Neuronal stem cell (in vitro differentiated cells): ENCODE measurements around the gene MACF1.

Experiments
- DNase-seq: peaks from one replicate; pipeline ENCODE4 v3.0.0-alpha.2; 2013; ENCODE audit warnings: low spot score
- H2AFZ ChIP-seq: one replicate; pipeline ENCODE4 v1.6.1; 2013; ENCODE audit warnings: mild to moderate bottlenecking, low read length, inconsistent platforms
- H2AK5ac ChIP-seq: 2 replicates; pipeline ENCODE4 v1.6.1; 2013; ENCODE audit warnings: low read depth, mild to moderate bottlenecking, inconsistent platforms, low read length, moderate library complexity, mixed read lengths
- H2BK120ac ChIP-seq: 2 replicates; pipeline ENCODE4 v1.6.1; 2013; ENCODE audit warnings: low read depth, mild to moderate bottlenecking, inconsistent platforms, low read length, moderate library complexity, mixed read lengths
- H2BK12ac ChIP-seq: one replicate; pipeline ENCODE4 v1.6.1; 2013; ENCODE audit warnings: low read length, inconsistent platforms
- H2BK15ac ChIP-seq: 2 replicates; pipeline ENCODE4 v1.6.1; 2013; ENCODE audit warnings: mild to moderate bottlenecking, low read length, inconsistent platforms, mixed read lengths
- H2BK5ac ChIP-seq: one replicate; pipeline ENCODE4 v1.6.1; 2013; ENCODE audit warnings: inconsistent platforms, mild to moderate bottlenecking, low read length, moderate library complexity
- H3K14ac ChIP-seq: one replicate; pipeline ENCODE4 v1.6.1; 2013; ENCODE audit warnings: low read length, inconsistent platforms
- H3K18ac ChIP-seq: 2 replicates; pipeline ENCODE4 v1.6.1; 2013; ENCODE audit warnings: low read length, inconsistent platforms
- H3K23ac ChIP-seq: 2 replicates; pipeline ENCODE4 v1.6.1; 2013; ENCODE audit warnings: low read depth, mild to moderate bottlenecking, mixed read lengths, low read length, inconsistent platforms; ENCODE audit not compliant: poor library complexity
- H3K27ac ChIP-seq: replicated peaks from 3 replicates; pipeline ENCODE4 v1.5.1; 2013; ENCODE audit warnings: low read length, inconsistent platforms
- H3K27me3 ChIP-seq, 3 experiments: 2 replicates each; pipeline ENCODE4 v1.6.1; 2013; ENCODE audit warnings: low read length in 3 of 3, mild to moderate bottlenecking in 2 of 3, inconsistent platforms in 1 of 3, low read depth in 1 of 3, mixed read lengths in 1 of 3, moderate library complexity in 1 of 3; ENCODE audit not compliant: control insufficient read depth in 3 of 3, insufficient read depth in 3 of 3
- H3K36me3 ChIP-seq, 2 donors: replicated peaks in 1 of 2; 2 replicates each; pipeline ENCODE4 v1.6.1; 2013; ENCODE audit warnings: low read length in 2 of 2; ENCODE audit not compliant: control insufficient read depth in 2 of 2, insufficient read depth in 2 of 2
- H3K4ac ChIP-seq: 2 replicates; pipeline ENCODE4 v1.6.1; 2013; ENCODE audit warnings: inconsistent platforms, mild to moderate bottlenecking, low read length, moderate library complexity
- H3K4me1 ChIP-seq, 2 donors: 1 replicate in 1 of 2; 2 replicates in 1 of 2; pipeline ENCODE4 v1.6.1; 2013; ENCODE audit warnings: low read length in 2 of 2, low read depth in 1 of 2; ENCODE audit not compliant: control insufficient read depth in 2 of 2, insufficient read depth in 1 of 2
- H3K4me2 ChIP-seq: one replicate; pipeline ENCODE4 v1.6.1; 2013; ENCODE audit warnings: mild to moderate bottlenecking, low read length, inconsistent platforms; ENCODE audit not compliant: insufficient read depth, poor library complexity, severe bottlenecking
- H3K4me3 ChIP-seq, 2 donors: 2 replicates each; pipeline ENCODE4 v1.5.1; 2013; ENCODE audit warnings: low read length in 2 of 2, mild to moderate bottlenecking in 2 of 2, inconsistent platforms in 1 of 2, moderate library complexity in 1 of 2
- H3K79me1 ChIP-seq: one replicate; pipeline ENCODE4 v1.6.1; 2013; ENCODE audit warnings: low read depth, mild to moderate bottlenecking, inconsistent platforms, low read length, moderate library complexity
- H3K9ac ChIP-seq: one replicate; pipeline ENCODE4 v1.6.1; 2013; ENCODE audit warnings: mild to moderate bottlenecking, low read depth, low read length, inconsistent platforms; ENCODE audit not compliant: poor library complexity
- H3K9me3 ChIP-seq, 2 donors: replicated peaks in 1 of 2; 2 replicates each; pipeline versions ENCODE3 to v1.6.1; 2013; ENCODE audit warnings: low read length in 2 of 2, mild to moderate bottlenecking in 2 of 2, inconsistent platforms in 1 of 2, low read depth in 1 of 2, mixed read lengths in 1 of 2, moderate library complexity in 1 of 2; ENCODE audit not compliant: control insufficient read depth in 2 of 2, insufficient read depth in 1 of 2
- H4K8ac ChIP-seq: one replicate; pipeline ENCODE4 v1.6.1; 2013; ENCODE audit warnings: low read depth, mild to moderate bottlenecking, inconsistent platforms, low read length, moderate library complexity
- H4K91ac ChIP-seq: one replicate; pipeline ENCODE4 v1.6.1; 2013; ENCODE audit warnings: low read length, low read depth, mild to moderate bottlenecking, inconsistent platforms; ENCODE audit not compliant: poor library complexity
- WGBS, 2 donors: extraction: QIAGEN DNeasy Blood & Tissue Kit; methylation state at CpG; one replicate each; pipeline ENCODE4 v1.1.7; 2013; ENCODE audit warnings: missing lambda C conversion rate in 2 of 2, mixed read lengths in 1 of 2; ENCODE audit not compliant: insufficient read length in 2 of 2, insufficient replicate concordance in 1 of 2; ENCODE audit errors: extremely low coverage in 2 of 2; 5-methylcytosine and 5-hydroxymethylcytosine counted together

The MACF1 gene

GRCh38 chr1:39212499-39212898 lies 8.0 kb downstream of the MACF1 start:
- no peak overlapping the region for H4K8ac ChIP-seq
- no peaks in the 10 kb centered on the region for H3K27me3 ChIP-seq
- no peak overlapping the region for H4K91ac ChIP-seq
- no peak overlapping the region for H3K18ac ChIP-seq
- no peak overlapping the region for H2BK5ac ChIP-seq
- H2AK5ac ChIP-seq: no peak overlapping the region
- no peak overlapping the region for H2BK120ac ChIP-seq
- no peaks in the 10 kb centered on the region for H3K9me3 ChIP-seq
- H3K79me1 ChIP-seq: peaks cover 4% of the 10 kb centered on the region
- no peak overlapping the region for H3K9ac ChIP-seq
- no peak overlapping the region for H3K4me3 ChIP-seq
- H3K36me3 ChIP-seq: peaks cover 0 to 9% of the 10 kb centered on the region in 2 donors
- H2BK15ac ChIP-seq: no peak overlapping the region
- H3K4me2 ChIP-seq: no peak overlapping the region
- WGBS, 2 donors: no CpG with 5 or more reads among the region's 8 CpGs
- no peak for DNase-seq
- H3K4me1 ChIP-seq: peaks cover 21 to 23% of the 10 kb centered on the region in 2 donors
- H3K4ac ChIP-seq: no peak overlapping the region
- peak overlapping the region; percentile 49 for H3K27ac ChIP-seq
- H2BK12ac ChIP-seq: no peak overlapping the region
- no peak overlapping the region for H2AFZ ChIP-seq
- no peak overlapping the region for H3K23ac ChIP-seq
- H3K14ac ChIP-seq: no peak overlapping the region

- Histone ChIP-seq H3K27ac (peak overlapping the region; percentile 90), H2BK12ac (no peak overlapping the region), H3K9ac (no peak overlapping the region), H2BK120ac (no peak overlapping the region), H3K36me3 (peaks cover 0 to 5% of the 10 kb centered on the region in 2 donors), H3K9me3 (no peaks in the 10 kb centered on the region), H3K4me2 (no peak overlapping the region), H3K27me3 (no peaks in the 10 kb centered on the region), H2BK5ac (no peak overlapping the region), H2BK15ac (no peak overlapping the region), H3K4ac (no peak overlapping the region), H4K91ac (no peak overlapping the region), H3K23ac (no peak overlapping the region), H3K4me3 (no peak overlapping the region), H2AFZ (no peak overlapping the region), H4K8ac (no peak overlapping the region), H3K14ac (no peak overlapping the region), H3K79me1 (peaks cover 4% of the 10 kb centered on the region), H3K18ac (no peak overlapping the region), H3K4me1 (peaks cover 21 to 23% of the 10 kb centered on the region in 2 donors), H2AK5ac (no peak overlapping the region)
- DNase-seq: no peak
- WGBS, 2 donors: no CpG with 5 or more reads among the region's 7 CpGs
Observed at GRCh38 chr1:39213511-39214002, 9.1 kb downstream of the MACF1 start.

- Histone ChIP-seq H2AFZ (no peak overlapping the region), H2AK5ac (no peak overlapping the region), H4K91ac (no peak overlapping the region), H3K9ac (no peak overlapping the region), H3K27ac (peak overlapping the region; percentile 90), H3K18ac (peak overlapping the region; percentile 21), H4K8ac (no peak overlapping the region), H3K14ac (no peak overlapping the region), H3K4me2 (peak overlapping the region; percentile 29), H2BK120ac (no peak overlapping the region), H3K4me3 (no peak overlapping the region), H3K36me3 (peaks cover 0 to 5% of the 10 kb centered on the region in 2 donors), H3K4ac (no peak overlapping the region), H3K79me1 (peaks cover 4% of the 10 kb centered on the region), H2BK12ac (no peak overlapping the region), H2BK15ac (no peak overlapping the region), H2BK5ac (no peak overlapping the region), H3K23ac (no peak overlapping the region), H3K27me3 (no peaks in the 10 kb centered on the region), H3K4me1 (peaks cover 21 to 23% of the 10 kb centered on the region in 2 donors), H3K9me3 (no peaks in the 10 kb centered on the region)
- no CpG with 5 or more reads among the region's 7 CpGs for WGBS, 2 donors
- peak; percentile 88 for DNase-seq
Observed at GRCh38 chr1:39214021-39214713, 9.7 kb downstream of the MACF1 start.

DNA sequence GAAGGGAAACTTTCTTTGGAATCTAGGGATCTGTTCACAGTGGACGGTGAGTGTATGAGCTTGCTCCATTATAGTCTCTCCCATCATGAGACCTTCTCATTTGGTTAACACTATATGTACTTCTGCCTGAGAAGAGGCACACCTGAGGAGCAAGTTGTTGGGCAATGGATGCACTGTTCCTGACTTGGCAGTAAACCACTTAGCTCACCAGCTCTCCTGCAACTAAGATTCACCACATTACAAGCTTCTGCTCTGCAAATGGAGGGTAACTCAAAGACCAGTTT lies 10.2 kb downstream of the MACF1 start:
- Histone ChIP-seq H3K4me3 (no peak overlapping the region), H3K14ac (no peak overlapping the region)

More for the DNA sequence above, 10.2 kb downstream of the MACF1 start:
- H4K91ac ChIP-seq: peak overlapping the region; percentile 13
- DNase-seq: no peak
- H4K8ac ChIP-seq: no peak overlapping the region
- no peaks in the 10 kb centered on the region for H3K9me3 ChIP-seq
- H3K36me3 ChIP-seq: peaks cover 0 to 5% of the 10 kb centered on the region in 2 donors
- peak overlapping the region; percentile 29 for H3K4me2 ChIP-seq
- no peak overlapping the region for H3K9ac ChIP-seq
- no peaks in the 10 kb centered on the region for H3K27me3 ChIP-seq
- H2AFZ ChIP-seq: no peak overlapping the region
- H2BK15ac ChIP-seq: peak overlapping the region; percentile 23
- WGBS, 2 donors: no CpG with 5 or more reads among the region's 1 CpG
- H3K18ac ChIP-seq: peak overlapping the region; percentile 50
- H3K27ac ChIP-seq: peak overlapping the region; percentile 90
- peaks cover 4% of the 10 kb centered on the region for H3K79me1 ChIP-seq
- H3K4me1 ChIP-seq: peaks cover 21 to 23% of the 10 kb centered on the region in 2 donors
- no peak overlapping the region for H2BK5ac ChIP-seq
- H2BK120ac ChIP-seq: no peak overlapping the region
- H3K4ac ChIP-seq: no peak overlapping the region
- H2AK5ac ChIP-seq: peak overlapping the region; percentile 22
- H3K23ac ChIP-seq: no peak overlapping the region
- peak overlapping the region; percentile 59 for H2BK12ac ChIP-seq
